Esophagus squamous epithelium (tissue), 5 donors: ENCODE results near the gene PTK6. TPM values are rescaled to one million over a fixed set of nuclear protein-coding genes. Genes with fewer than 3 reads are reported as not detected.

Experiments used
- DNase-seq: peaks from one replicate; lab custom pipeline; 2025; lab: John Stamatoyannopoulos, UW
- H3K27ac ChIP-seq, 4 donors: fragments of 200-600 bp; sonication (generic); one replicate each; pipeline ENCODE4 v1.5.1; 2016 to 2019; ENCODE audit warnings: mild to moderate bottlenecking in 1 of 4
- H3K27me3 ChIP-seq, 4 donors: fragments of 200-600 bp; sonication (generic); 1 replicate in 3 of 4; 2 replicates in 1 of 4; pipeline versions ENCODE4 v1.5.1 to v1.6.0; 2017 to 2021; ENCODE audit warnings: antibody characterized with exemption in 1 of 4
- H3K36me3 ChIP-seq, 3 donors: fragments of 200-600 bp; sonication (generic); one replicate each; pipeline ENCODE4 v1.5.1; 2016 to 2019
- H3K4me1 ChIP-seq, 3 donors: fragments of 200-600 bp; sonication (generic); one replicate each; pipeline ENCODE4 v1.5.1; 2017 to 2019
- H3K4me3 ChIP-seq, 4 donors: fragments of 200-600 bp; sonication (generic); 1 replicate in 3 of 4; 2 replicates in 1 of 4; pipeline ENCODE4 v1.5.1; 2016 to 2019; ENCODE audit warnings: mild to moderate bottlenecking in 2 of 4, moderate library complexity in 1 of 4
- H3K9me3 ChIP-seq, 3 donors: fragments of 200-600 bp; sonication (generic); one replicate each; pipeline ENCODE4 v1.5.1; 2016 to 2019
- POLR2A ChIP-seq, 4 donors: fragments of 450-650 bp; IDR thresholded peaks; one replicate each; pipeline ENCODE4 v1.6.1; 2017; ENCODE audit warnings: antibody characterized with exemption in 4 of 4, mild to moderate bottlenecking in 4 of 4, moderate library complexity in 3 of 4
- WGBS, 2 donors: methylation state at CpG; one replicate each; pipeline ENCODE4 v1.1.5; 2018; 5-methylcytosine and 5-hydroxymethylcytosine counted together
- intact Hi-C: fragments of 100-400 bp; cut with DNase I; formaldehyde crosslinking; loops from one replicate; pipeline ENCODE4 v1.15.0; 2022
- total RNA-seq, 4 donors: library from RNA; depleted of rRNA; stranded (reverse); fragments of >200 nt; gene quantifications; one replicate each; pipeline ENCODE4 v1.1.0, GENCODE V29; 2016
- TF ChIP-seq, protein P1 (sequence below), 6 experiments: fragments of 450-650 bp in 4 of 6; fragments of 200-600 bp in 2 of 6; sonication (generic) in 2 of 6; IDR thresholded peaks; one replicate each; pipeline ENCODE4 v1.5.1; 2016 to 2019; ENCODE audit warnings: antibody characterized with exemption in 6 of 6, mild to moderate bottlenecking in 4 of 6, moderate library complexity in 4 of 6
- donor health status: DM: yes; HTN: yes; CAD: no.

Gene PTK6
- total RNA-seq, 4 donors from 2014 or later, result 40.8 to 133 (median 49.7) TPM

DNA sequence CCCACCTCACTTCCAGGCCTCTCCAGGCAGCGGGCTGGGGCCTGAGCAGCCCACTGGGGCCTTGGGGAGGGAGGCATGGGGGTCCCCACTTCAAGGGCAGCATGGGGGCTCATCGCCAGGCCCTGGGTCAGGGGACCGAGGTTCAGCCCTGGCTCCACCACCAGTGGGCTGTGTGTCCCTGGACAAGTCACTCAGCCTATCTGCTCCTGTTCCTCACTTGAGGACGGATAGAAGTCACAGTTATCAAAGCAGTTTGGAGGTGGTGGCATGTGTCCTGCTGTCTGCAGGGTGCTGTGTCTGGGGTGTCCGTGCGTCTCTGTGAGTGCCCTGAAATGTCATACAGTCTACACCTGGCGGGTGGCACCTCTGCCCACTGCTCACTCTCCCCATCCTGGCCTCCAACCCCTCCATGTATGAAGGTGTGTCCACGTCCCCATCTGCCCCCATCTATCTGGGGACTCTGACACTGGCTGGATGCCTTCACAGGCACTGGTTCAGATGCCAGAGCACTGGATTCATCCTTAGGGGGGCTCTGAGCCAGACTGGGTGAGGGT is 41.9 kb downstream of the PTK6 start:
- no peak for DNase-seq
- TF ChIP-seq, protein P1, sequence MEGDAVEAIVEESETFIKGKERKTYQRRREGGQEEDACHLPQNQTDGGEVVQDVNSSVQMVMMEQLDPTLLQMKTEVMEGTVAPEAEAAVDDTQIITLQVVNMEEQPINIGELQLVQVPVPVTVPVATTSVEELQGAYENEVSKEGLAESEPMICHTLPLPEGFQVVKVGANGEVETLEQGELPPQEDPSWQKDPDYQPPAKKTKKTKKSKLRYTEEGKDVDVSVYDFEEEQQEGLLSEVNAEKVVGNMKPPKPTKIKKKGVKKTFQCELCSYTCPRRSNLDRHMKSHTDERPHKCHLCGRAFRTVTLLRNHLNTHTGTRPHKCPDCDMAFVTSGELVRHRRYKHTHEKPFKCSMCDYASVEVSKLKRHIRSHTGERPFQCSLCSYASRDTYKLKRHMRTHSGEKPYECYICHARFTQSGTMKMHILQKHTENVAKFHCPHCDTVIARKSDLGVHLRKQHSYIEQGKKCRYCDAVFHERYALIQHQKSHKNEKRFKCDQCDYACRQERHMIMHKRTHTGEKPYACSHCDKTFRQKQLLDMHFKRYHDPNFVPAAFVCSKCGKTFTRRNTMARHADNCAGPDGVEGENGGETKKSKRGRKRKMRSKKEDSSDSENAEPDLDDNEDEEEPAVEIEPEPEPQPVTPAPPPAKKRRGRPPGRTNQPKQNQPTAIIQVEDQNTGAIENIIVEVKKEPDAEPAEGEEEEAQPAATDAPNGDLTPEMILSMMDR (IDR thresholded peaks at IDR 0.05), result no peak
- TF ChIP-seq POLR2A (IDR thresholded peaks at IDR 0.05), result no peak
- Histone ChIP-seq H3K9me3 (no peaks in the 10 kb centered on the region), H3K4me1 (peaks cover 15 to 39% (median 29%) of the 10 kb centered on the region in 3 donors), H3K27me3 (peaks cover 0 to 80% (median 16%) of the 10 kb centered on the region in 4 donors), H3K4me3 (no peak overlapping the region), H3K36me3 (no peaks in the 10 kb centered on the region), H3K27ac (no peak overlapping the region)
- intact Hi-C loops, result no loop called here
- 25 to 100% methylated on average over 1 to 2 of the region's 8 CpGs for WGBS, 2 donors

DNA sequence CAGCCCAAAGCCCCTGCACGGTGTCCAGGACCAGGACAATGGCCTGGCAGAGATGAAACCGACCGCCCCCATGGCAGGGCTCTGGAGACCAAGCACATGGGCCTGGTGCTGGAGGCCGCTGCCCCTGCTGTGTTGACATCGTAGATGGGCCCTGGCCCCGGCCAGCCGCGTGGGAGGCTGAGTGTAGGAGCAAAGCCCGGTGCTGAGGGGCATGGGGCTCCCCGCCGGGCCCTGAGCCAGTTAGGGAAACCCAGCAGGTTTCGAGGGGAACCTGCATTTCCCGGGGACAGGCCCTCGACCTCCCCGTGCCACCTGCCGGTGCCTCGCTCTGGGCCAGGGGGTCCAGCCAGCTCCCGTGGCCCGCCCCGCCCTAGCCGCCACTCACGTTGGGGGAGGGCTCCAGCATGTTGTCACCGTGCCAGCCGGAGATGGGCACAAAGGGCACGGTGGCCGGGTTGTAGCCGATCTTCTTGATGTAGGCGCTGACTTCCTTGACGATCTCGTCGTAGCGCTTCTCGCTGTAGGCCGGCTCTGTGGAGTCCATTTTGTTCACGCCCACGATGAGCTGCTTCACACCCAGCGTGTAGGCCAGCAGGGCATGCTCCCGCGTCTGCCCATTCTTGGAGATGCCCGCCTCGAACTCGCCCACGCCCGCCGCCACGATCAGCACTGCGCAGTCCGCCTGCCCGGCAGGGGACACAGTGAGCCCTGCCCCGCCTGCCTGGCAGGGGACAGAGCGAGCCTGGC is 42.6 kb downstream of the PTK6 start:
- H3K4me1 ChIP-seq, result peaks cover 13 to 36% (median 28%) of the 10 kb centered on the region in 3 donors
- H3K4me3 ChIP-seq, result no peak overlapping the region
- 40% methylated on average over 2 of the region's 51 CpGs; no CpG with 5 or more reads in 1 of the 2 donors for WGBS, 2 donors
- peaks cover 0 to 80% (median 13%) of the 10 kb centered on the region in 4 donors for H3K27me3 ChIP-seq
- intact Hi-C loops, result no loop called here
- TF ChIP-seq POLR2A (IDR thresholded peaks at IDR 0.05), result no peak
- TF ChIP-seq, protein P1 (IDR thresholded peaks at IDR 0.05), result no peak
- no peak overlapping the region for H3K27ac ChIP-seq
- H3K9me3 ChIP-seq, result no peaks in the 10 kb centered on the region
- H3K36me3 ChIP-seq, result no peaks in the 10 kb centered on the region
- no peak for DNase-seq

DNA sequence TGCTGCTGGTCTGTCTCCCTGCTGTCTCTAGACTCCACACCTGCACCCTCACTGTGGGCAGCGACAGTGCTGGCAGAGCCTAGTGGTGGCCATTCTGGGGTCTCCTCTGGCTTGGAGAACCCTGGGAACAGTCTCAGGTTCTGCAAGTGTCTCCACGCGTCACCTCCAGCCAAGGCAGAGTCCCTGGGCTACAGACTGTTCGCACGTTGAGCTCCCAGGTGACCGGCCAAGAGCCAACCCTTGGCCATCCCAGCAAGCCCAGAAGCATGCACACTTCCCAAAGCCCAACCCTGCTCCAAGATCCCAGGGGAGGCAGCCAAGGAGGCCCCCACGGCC is 43.1 kb downstream of the PTK6 start:
- no CpG with 5 or more reads among the region's 7 CpGs for WGBS, 2 donors
- peaks cover 9 to 31% (median 22%) of the 10 kb centered on the region in 3 donors for H3K4me1 ChIP-seq
- H3K9me3 ChIP-seq, result no peaks in the 10 kb centered on the region
- H3K27ac ChIP-seq, result no peak overlapping the region
- TF ChIP-seq POLR2A (IDR thresholded peaks at IDR 0.05), result no peak
- TF ChIP-seq, protein P1 (IDR thresholded peaks at IDR 0.05), result no peak
- no peaks in the 10 kb centered on the region for H3K36me3 ChIP-seq
- DNase-seq, result no peak
- no peak overlapping the region for H3K4me3 ChIP-seq
- intact Hi-C loops, result no loop called here
- peaks cover 0 to 80% (median 11%) of the 10 kb centered on the region in 4 donors for H3K27me3 ChIP-seq

DNA sequence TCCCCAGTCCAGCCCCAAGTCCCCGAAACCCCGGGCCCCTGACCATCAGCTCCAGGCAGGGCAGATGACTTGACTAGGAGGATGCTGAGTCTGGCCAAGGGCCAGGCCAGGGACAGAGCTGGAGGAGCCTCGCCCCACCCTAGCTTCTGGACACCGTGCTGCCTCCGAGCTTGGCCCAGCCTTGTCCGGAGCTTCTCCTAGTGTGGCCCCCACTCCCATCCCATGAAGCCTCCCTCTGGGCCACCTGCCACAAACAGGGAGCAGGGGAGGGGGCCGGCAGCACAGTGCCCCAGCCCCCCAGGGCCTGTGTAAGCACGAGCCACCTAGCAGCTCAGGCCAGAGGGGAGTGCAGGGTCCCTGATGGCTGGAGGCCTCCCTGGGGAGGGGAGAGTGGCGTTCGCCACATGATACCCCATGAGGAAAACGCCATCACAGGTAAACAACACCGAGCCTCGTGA is 43.6 kb downstream of the PTK6 start:
- WGBS, 2 donors, result 51% methylated on average over 12 of the region's 13 CpGs; no CpG with 5 or more reads in 1 of the 2 donors
- Histone ChIP-seq H3K9me3 (no peaks in the 10 kb centered on the region), H3K27me3 (peaks cover 0 to 80% (median 13%) of the 10 kb centered on the region in 4 donors), H3K36me3 (no peaks in the 10 kb centered on the region), H3K4me1 (peaks cover 9 to 26% (median 18%) of the 10 kb centered on the region in 3 donors), H3K27ac (no peak overlapping the region), H3K4me3 (no peak overlapping the region)
- no peak for DNase-seq
- intact Hi-C loops, result no loop called here
- TF ChIP-seq POLR2A (IDR thresholded peaks at IDR 0.05), result no peak
- TF ChIP-seq, protein P1 (IDR thresholded peaks at IDR 0.05), result no peak

- Histone ChIP-seq H3K4me1 (peaks cover 5 to 25% (median 11%) of the 10 kb centered on the region in 3 donors), H3K4me3 (no peak overlapping the region), H3K36me3 (no peaks in the 10 kb centered on the region), H3K27ac (no peak overlapping the region), H3K9me3 (no peaks in the 10 kb centered on the region), H3K27me3 (peaks cover 0 to 80% (median 9%) of the 10 kb centered on the region in 4 donors)
- TF ChIP-seq POLR2A (IDR thresholded peaks at IDR 0.05), result no peak
- TF ChIP-seq, protein P1 (IDR thresholded peaks at IDR 0.05), result no peak
- no peak for DNase-seq
- WGBS, 2 donors, result 79 to 87% methylated on average over 9 to 14 of the region's 14 CpGs
- intact Hi-C loops, result no loop called here
Observed at GRCh38 chr20:63492982-63493381, 44.2 kb downstream of the PTK6 start.
